CD14-positive monocyte (primary cell): ENCODE data around the gene THBS3. TPM values are rescaled to one million over a fixed set of nuclear protein-coding genes. Genes with fewer than 3 reads are reported as not detected.
A peak's percentile ranks its signal among the peaks of the same experiment; 100 is the strongest.
"Not testable (repeated sequence)": the region's sequence is repeated elsewhere in the genome, so short reads cannot be mapped to it uniquely, and the experiment has no call there.

Experiments used
- DNase-seq, 3 donors: peaks; one replicate each; pipeline ENCODE4 v3.0.0-alpha.2; 2011 to 2022
- H2AFZ ChIP-seq: 2 replicates; pipeline ENCODE4 v1.6.0; 2012; ENCODE audit warnings: mild to moderate bottlenecking, low read depth, low read length, inconsistent platforms; ENCODE audit not compliant: insufficient read depth, poor library complexity, severe bottlenecking
- H3K27ac ChIP-seq, 2 donors: 1 replicate in 1 of 2; 2 replicates in 1 of 2; pipeline ENCODE4 v1.5.1; 2012 to 2013; ENCODE audit warnings: low read length in 2 of 2, control low read depth in 1 of 2, inconsistent platforms in 1 of 2, low read depth in 1 of 2, mild to moderate bottlenecking in 1 of 2
- H3K27me3 ChIP-seq, 2 donors: one replicate each; pipeline versions ENCODE4 v1.6.0 to v1.6.1; 2011 to 2013; ENCODE audit warnings: low read length in 2 of 2; ENCODE audit not compliant: control insufficient read depth in 2 of 2, insufficient read depth in 2 of 2
- H3K36me3 ChIP-seq, 2 donors: replicated peaks in 1 of 2; 1 replicate in 1 of 2; 2 replicates in 1 of 2; pipeline versions ENCODE4 v1.5.1 to v1.6.1; 2012 to 2013; ENCODE audit warnings: low read length in 2 of 2, control low read depth in 1 of 2, inconsistent platforms in 1 of 2, mild to moderate bottlenecking in 1 of 2; ENCODE audit not compliant: insufficient read depth in 2 of 2, control insufficient read depth in 1 of 2
- H3K4me1 ChIP-seq, 2 donors: 1 replicate in 1 of 2; 2 replicates in 1 of 2; pipeline versions ENCODE4 v1.5.1 to v1.6.1; 2012 to 2013; ENCODE audit warnings: low read length in 2 of 2, control low read depth in 1 of 2, inconsistent platforms in 1 of 2, mild to moderate bottlenecking in 1 of 2, moderate library complexity in 1 of 2; ENCODE audit not compliant: insufficient read depth in 2 of 2, control insufficient read depth in 1 of 2
- H3K4me2 ChIP-seq: replicated peaks from 2 replicates; pipeline ENCODE3; 2012; ENCODE audit warnings: low read length, moderate library complexity, mild to moderate bottlenecking; ENCODE audit not compliant: poor library complexity, severe bottlenecking; ENCODE audit errors: extremely low read depth
- H3K4me3 ChIP-seq, 3 experiments: fragments of 200-600 bp in 1 of 3; sonication (generic) in 1 of 3; replicated peaks in 1 of 3; 1 replicate in 2 of 3; 2 replicates in 1 of 3; pipeline ENCODE4 v1.5.1; 2011 to 2013; ENCODE audit warnings: low read length in 3 of 3, mild to moderate bottlenecking in 3 of 3, control low read depth in 2 of 3, low read depth in 2 of 3, inconsistent platforms in 1 of 3, moderate library complexity in 1 of 3
- H3K79me2 ChIP-seq: 2 replicates; pipeline ENCODE4 v1.6.0; 2012; ENCODE audit warnings: mild to moderate bottlenecking, control low read depth, inconsistent platforms, low read length, moderate library complexity; ENCODE audit not compliant: insufficient read depth
- H3K9ac ChIP-seq: 2 replicates; pipeline ENCODE4 v1.6.0; 2017; ENCODE audit warnings: low read length, mild to moderate bottlenecking; ENCODE audit not compliant: insufficient read depth, poor library complexity, severe bottlenecking
- H3K9me3 ChIP-seq, 2 donors: replicated peaks in 1 of 2; 1 replicate in 1 of 2; 2 replicates in 1 of 2; pipeline versions ENCODE4 v1.5.1 to v1.6.1; 2012 to 2013; ENCODE audit warnings: low read length in 2 of 2, control low read depth in 1 of 2; ENCODE audit not compliant: control insufficient read depth in 1 of 2, insufficient read depth in 1 of 2
- H4K20me1 ChIP-seq: 2 replicates; pipeline ENCODE4 v1.6.0; 2012; ENCODE audit warnings: mild to moderate bottlenecking, low read length, control low read depth, moderate library complexity; ENCODE audit not compliant: insufficient read depth
- H3K27ac Mint-ChIP-seq, 7 donors: one replicate each; pipeline ENCODE4 v1.8.0; 2020; ENCODE audit warnings: mild to moderate bottlenecking in 7 of 7, mixed read lengths in 7 of 7, moderate library complexity in 6 of 7, inconsistent platforms in 2 of 7
- H3K27me3 Mint-ChIP-seq, 3 donors: one replicate each; pipeline ENCODE4 v1.8.0; 2021 to 2022; ENCODE audit warnings: low read depth in 3 of 3, mild to moderate bottlenecking in 3 of 3, mixed read lengths in 3 of 3, moderate library complexity in 3 of 3, inconsistent platforms in 1 of 3
- H3K36me3 Mint-ChIP-seq, 2 donors: one replicate each; pipeline ENCODE4 v1.8.0; 2020; ENCODE audit warnings: mixed read lengths in 2 of 2, inconsistent platforms in 1 of 2, mild to moderate bottlenecking in 1 of 2
- H3K4me1 Mint-ChIP-seq: one replicate; pipeline ENCODE4 v1.8.0; 2020; ENCODE audit warnings: mild to moderate bottlenecking, mixed read lengths
- H3K4me3 Mint-ChIP-seq, 2 donors: one replicate each; pipeline ENCODE4 v1.8.0; 2020; ENCODE audit warnings: mild to moderate bottlenecking in 2 of 2, mixed read lengths in 2 of 2, moderate library complexity in 1 of 2
- H3K9me3 Mint-ChIP-seq, 7 donors: one replicate each; pipeline ENCODE4 v1.8.0; 2020 to 2022; ENCODE audit warnings: mixed read lengths in 7 of 7, mild to moderate bottlenecking in 6 of 7, moderate library complexity in 6 of 7, inconsistent platforms in 2 of 7
- WGBS: methylation state at CpG from one replicate; pipeline ENCODE4 v1.1.5; 2013; ENCODE audit warnings: missing lambda C conversion rate; ENCODE audit not compliant: insufficient coverage; 5-methylcytosine and 5-hydroxymethylcytosine counted together
- intact Hi-C, 2 donors: fragments of 100-400 bp; cut with micrococcal nuclease; formaldehyde crosslinking; loops; one replicate each; pipeline versions ENCODE4 v1.15.0 to v1.15.1; 2023
- polyA plus RNA-seq, 3 donors: library from polyadenylated mRNA; depleted of rRNA in 1 of 3; unstranded in 2 of 3; stranded (reverse) in 1 of 3; fragments of 300-500 nt in 2 of 3; fragments of >200 nt in 1 of 3; fragmentation: Illumina TruSeq in 2 of 3; gene quantifications; 1 replicate in 2 of 3; 2 replicates in 1 of 3; pipeline ENCODE4 v1.2.3, GENCODE V29; 2012 to 2021

The THBS3 gene
- polyA plus RNA-seq, 3 donors: 3.2 to 50.7 (median 5.3) TPM

- H3K27ac ChIP-seq, H3K4me2 ChIP-seq, DNase-seq: not testable (repeated sequence)
Observed at GRCh38 chr1:155212051-155212440, 4.3 kb upstream of the THBS3 start.

GRCh38 chr1:155211381-155212050, 3.8 kb upstream of the THBS3 start:
- H3K27me3 ChIP-seq, H3K9ac ChIP-seq, H4K20me1 ChIP-seq, H3K9me3 ChIP-seq, H3K36me3 ChIP-seq, DNase-seq, H3K27me3 Mint-ChIP-seq, H3K9me3 Mint-ChIP-seq, H2AFZ ChIP-seq, intact Hi-C loops: not testable (repeated sequence)
- Histone ChIP-seq H3K4me3 (peak overlapping the region in 1 of 3 experiments; percentile 90), H3K4me1 (peaks cover 56 to 72% of the 10 kb centered on the region in 2 donors), H3K79me2 (peaks cover 24% of the 10 kb centered on the region), H3K4me2 (peak overlapping the region; percentile 57), H3K27ac (peak overlapping the region; percentile 62 to 98)
- Mint-ChIP-seq H3K36me3 (peaks cover 17 to 33% of the 10 kb centered on the region in 2 donors), H3K4me3 (peak overlapping the region; percentile 63 to 74), H3K27ac (peak overlapping the region; percentile 97 to 100 (median 99)), H3K4me1 (peaks cover 60% of the 10 kb centered on the region)
- WGBS: 91% methylated on average over 6 of the region's 13 CpGs

More at GRCh38 chr1:155212051-155212440, 4.3 kb upstream of the THBS3 start:
- intact Hi-C loops, H3K9me3 Mint-ChIP-seq, H3K27me3 Mint-ChIP-seq, H3K4me3 Mint-ChIP-seq, H3K27me3 ChIP-seq, H3K36me3 ChIP-seq, H3K9me3 ChIP-seq, H4K20me1 ChIP-seq, H3K4me3 ChIP-seq, H2AFZ ChIP-seq, H3K9ac ChIP-seq: not testable (repeated sequence)
- peaks cover 17 to 34% of the 10 kb centered on the region in 2 donors for H3K36me3 Mint-ChIP-seq
- H3K4me1 Mint-ChIP-seq: peaks cover 56% of the 10 kb centered on the region
- Histone ChIP-seq H3K4me1 (peaks cover 53 to 67% of the 10 kb centered on the region in 2 donors), H3K79me2 (peaks cover 24% of the 10 kb centered on the region)
- peak overlapping the region in 3 of 7 donors; percentile 97 to 100 (median 100) for H3K27ac Mint-ChIP-seq
- 90% methylated on average over 3 of the region's 7 CpGs for WGBS
